ENCODE results near the gene AMDHD2.

The AMDHD2 gene

DNA sequence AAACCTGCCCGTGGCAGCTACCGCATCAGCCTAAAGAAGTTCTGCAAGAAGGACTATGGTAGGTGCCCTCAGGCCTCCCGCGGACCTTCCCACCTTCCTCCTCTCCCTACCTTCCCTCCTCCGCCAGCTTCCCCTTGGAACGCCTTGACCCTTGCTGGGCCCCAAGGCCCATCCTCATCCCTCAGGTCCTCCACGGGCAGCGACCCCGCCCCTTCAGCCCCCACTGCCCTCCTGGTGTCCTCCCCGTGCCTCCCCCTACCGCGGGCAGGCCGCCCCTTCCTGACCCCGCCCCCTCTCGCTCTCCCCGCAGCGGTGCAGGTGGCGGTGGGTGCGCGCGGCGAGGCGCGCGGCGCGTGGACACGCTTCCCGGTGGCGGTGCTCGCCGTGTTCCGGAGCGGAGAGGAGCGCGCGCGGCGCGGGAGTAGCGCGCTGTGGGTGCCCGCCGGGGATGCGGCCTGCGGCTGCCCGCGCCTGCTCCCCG, 46.7 kb upstream of the AMDHD2 start (continued):
- TF ChIP-seq, protein P1, sequence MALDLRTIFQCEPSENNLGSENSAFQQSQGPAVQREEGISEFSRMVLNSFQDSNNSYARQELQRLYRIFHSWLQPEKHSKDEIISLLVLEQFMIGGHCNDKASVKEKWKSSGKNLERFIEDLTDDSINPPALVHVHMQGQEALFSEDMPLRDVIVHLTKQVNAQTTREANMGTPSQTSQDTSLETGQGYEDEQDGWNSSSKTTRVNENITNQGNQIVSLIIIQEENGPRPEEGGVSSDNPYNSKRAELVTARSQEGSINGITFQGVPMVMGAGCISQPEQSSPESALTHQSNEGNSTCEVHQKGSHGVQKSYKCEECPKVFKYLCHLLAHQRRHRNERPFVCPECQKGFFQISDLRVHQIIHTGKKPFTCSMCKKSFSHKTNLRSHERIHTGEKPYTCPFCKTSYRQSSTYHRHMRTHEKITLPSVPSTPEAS (tag by site-specific recombination; IDR thresholded peaks at IDR 0.05) = no peak
- TF ChIP-seq BCL11B (tag by site-specific recombination; IDR thresholded peaks at IDR 0.05; ENCODE audit: low read depth) (peak; percentile 86), ZNF24 (tag by site-specific recombination; IDR thresholded peaks at IDR 0.05) (no peak), ZBTB48 (tag by site-specific recombination; IDR thresholded peaks at IDR 0.05) (no peak)

DNA sequence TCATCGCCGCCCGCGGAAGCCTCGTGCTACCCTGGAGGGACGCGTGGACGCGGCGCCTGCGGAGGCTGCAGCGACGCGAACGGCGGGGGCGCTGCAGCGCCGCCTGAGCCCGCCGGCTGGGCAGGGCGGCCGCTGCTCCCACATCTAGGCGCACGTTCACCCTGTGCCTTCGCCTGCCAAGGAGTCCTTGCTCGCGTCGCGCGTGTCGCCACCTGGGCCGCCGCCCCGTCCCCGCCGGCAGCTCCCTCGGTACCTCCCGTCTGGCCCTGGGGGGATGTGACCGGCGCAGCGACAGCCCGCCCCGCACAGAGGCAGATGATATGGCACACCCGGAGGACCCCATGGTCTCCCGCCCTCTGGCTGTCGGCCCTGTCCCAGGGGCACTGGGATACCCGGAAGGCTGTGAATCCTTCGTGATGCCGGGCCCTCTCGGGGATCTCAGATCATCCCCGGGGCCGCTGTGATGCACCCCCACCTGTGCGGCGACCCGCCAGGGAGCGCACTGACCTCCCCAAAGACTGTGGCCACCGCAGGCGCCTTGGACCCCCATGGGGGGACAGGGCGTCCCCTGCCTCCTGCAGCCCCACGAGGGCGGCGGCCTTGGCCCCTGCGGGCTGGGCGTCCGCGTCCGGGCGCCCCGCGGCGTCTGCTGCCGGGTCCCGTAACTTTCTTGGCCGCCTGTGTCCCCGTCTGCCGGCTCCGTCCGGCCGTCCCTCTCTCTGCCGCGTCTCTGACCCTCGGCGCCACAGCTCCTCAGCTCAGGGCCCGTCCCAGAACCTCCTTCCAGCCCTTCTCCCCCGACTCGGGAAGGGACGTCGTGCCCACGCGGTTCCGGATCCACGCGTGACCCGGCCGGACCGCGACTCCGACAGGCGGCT, 45.9 kb upstream of the AMDHD2 start:
- Histone ChIP-seq H3K27ac (ENCODE audit: extremely low read depth, low read depth, low read length) (peak overlapping the region; percentile 79), H3K9me3 (ENCODE audit: control insufficient read depth, insufficient read depth, low read depth, low read length) (no peaks in the 10 kb centered on the region), H3K4me3 (ENCODE audit: low read depth, low read length) (peak overlapping the region; percentile 63), H3K4me1 (ENCODE audit: control insufficient read depth, insufficient read depth, low read length) (peaks cover 15% of the 10 kb centered on the region), H3K36me3 (ENCODE audit: control insufficient read depth in 2 of 2, insufficient read depth in 1 of 2, low read length in 2 of 2) (peaks cover 0 to 2% of the 10 kb centered on the region in 2 experiments; a peak in 1 of 3 replicates)
- CTCF ChIA-PET = interaction anchor here (0.6 to 1.2 kb wide), 2 partner anchors 27 to 38 kb away, joined by 3 to 4 read pairs; no protein-coding TSS in a partner anchor
- POLR2A ChIA-PET = interaction anchor here (0.7 to 1.7 kb wide), 8 partner anchors 14 to 223 kb away, joined by 3 to 10 read pairs (median 4); partner anchors contain the start of gene ECI1
- TF ChIP-seq ZNF501 (tag by site-specific recombination; IDR thresholded peaks at IDR 0.05) (no peak), ZNF114 (tag by site-specific recombination; IDR thresholded peaks at IDR 0.05) (no peak), KLF8 (tag by site-specific recombination; IDR thresholded peaks at IDR 0.05) (peak; percentile 23; the same call in 1 of the 2 replicates), ZNF529 (tag by site-specific recombination; IDR thresholded peaks at IDR 0.05; ENCODE audit: insufficient replicate concordance) (no peak), MYNN (tag by site-specific recombination; IDR thresholded peaks at IDR 0.05; ENCODE audit: borderline replicate concordance) (0 out of 2 replicates have a peak, but pooled peaks have one; percentile 8), KLF9 (tag by site-specific recombination; IDR thresholded peaks at IDR 0.05; ENCODE audit: low read depth) (0 out of 2 replicates have a peak, but pooled peaks have one; percentile 35), PRDM1 (tag by site-specific recombination; IDR thresholded peaks at IDR 0.05) (no peak), ZNF202 (tag by site-specific recombination; IDR thresholded peaks at IDR 0.05; ENCODE audit: borderline replicate concordance) (no peak), ZNF404 (tag by site-specific recombination; IDR thresholded peaks at IDR 0.05) (no peak)
- TF ChIP-seq, protein P2, sequence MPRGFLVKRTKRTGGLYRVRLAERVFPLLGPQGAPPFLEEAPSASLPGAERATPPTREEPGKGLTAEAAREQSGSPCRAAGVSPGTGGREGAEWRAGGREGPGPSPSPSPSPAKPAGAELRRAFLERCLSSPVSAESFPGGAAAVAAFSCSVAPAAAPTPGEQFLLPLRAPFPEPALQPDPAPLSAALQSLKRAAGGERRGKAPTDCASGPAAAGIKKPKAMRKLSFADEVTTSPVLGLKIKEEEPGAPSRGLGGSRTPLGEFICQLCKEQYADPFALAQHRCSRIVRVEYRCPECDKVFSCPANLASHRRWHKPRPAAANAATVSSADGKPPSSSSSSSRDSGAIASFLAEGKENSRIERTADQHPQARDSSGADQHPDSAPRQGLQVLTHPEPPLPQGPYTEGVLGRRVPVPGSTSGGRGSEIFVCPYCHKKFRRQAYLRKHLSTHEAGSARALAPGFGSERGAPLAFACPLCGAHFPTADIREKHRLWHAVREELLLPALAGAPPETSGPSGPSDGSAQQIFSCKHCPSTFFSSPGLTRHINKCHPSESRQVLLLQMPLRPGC (tag by site-specific recombination; IDR thresholded peaks at IDR 0.05) = peak; percentile 51; the same call in 1 of the 2 replicates
- TF ChIP-seq, protein P3, sequence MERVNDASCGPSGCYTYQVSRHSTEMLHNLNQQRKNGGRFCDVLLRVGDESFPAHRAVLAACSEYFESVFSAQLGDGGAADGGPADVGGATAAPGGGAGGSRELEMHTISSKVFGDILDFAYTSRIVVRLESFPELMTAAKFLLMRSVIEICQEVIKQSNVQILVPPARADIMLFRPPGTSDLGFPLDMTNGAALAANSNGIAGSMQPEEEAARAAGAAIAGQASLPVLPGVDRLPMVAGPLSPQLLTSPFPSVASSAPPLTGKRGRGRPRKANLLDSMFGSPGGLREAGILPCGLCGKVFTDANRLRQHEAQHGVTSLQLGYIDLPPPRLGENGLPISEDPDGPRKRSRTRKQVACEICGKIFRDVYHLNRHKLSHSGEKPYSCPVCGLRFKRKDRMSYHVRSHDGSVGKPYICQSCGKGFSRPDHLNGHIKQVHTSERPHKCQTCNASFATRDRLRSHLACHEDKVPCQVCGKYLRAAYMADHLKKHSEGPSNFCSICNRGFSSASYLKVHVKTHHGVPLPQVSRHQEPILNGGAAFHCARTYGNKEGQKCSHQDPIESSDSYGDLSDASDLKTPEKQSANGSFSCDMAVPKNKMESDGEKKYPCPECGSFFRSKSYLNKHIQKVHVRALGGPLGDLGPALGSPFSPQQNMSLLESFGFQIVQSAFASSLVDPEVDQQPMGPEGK (tag by site-specific recombination; IDR thresholded peaks at IDR 0.05) = peak; percentile 88
- TF ChIP-seq, protein P4, sequence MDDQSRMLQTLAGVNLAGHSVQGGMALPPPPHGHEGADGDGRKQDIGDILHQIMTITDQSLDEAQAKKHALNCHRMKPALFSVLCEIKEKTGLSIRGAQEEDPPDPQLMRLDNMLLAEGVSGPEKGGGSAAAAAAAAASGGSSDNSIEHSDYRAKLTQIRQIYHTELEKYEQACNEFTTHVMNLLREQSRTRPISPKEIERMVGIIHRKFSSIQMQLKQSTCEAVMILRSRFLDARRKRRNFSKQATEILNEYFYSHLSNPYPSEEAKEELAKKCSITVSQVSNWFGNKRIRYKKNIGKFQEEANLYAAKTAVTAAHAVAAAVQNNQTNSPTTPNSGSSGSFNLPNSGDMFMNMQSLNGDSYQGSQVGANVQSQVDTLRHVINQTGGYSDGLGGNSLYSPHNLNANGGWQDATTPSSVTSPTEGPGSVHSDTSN (CRISPR knock-in tag; IDR thresholded peaks at IDR 0.05) = no peak
- TF ChIP-seq, protein P5, sequence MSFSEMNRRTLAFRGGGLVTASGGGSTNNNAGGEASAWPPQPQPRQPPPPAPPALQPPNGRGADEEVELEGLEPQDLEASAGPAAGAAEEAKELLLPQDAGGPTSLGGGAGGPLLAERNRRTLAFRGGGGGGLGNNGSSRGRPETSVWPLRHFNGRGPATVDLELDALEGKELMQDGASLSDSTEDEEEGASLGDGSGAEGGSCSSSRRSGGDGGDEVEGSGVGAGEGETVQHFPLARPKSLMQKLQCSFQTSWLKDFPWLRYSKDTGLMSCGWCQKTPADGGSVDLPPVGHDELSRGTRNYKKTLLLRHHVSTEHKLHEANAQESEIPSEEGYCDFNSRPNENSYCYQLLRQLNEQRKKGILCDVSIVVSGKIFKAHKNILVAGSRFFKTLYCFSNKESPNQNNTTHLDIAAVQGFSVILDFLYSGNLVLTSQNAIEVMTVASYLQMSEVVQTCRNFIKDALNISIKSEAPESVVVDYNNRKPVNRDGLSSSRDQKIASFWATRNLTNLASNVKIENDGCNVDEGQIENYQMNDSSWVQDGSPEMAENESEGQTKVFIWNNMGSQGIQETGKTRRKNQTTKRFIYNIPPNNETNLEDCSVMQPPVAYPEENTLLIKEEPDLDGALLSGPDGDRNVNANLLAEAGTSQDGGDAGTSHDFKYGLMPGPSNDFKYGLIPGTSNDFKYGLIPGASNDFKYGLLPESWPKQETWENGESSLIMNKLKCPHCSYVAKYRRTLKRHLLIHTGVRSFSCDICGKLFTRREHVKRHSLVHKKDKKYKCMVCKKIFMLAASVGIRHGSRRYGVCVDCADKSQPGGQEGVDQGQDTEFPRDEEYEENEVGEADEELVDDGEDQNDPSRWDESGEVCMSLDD (tag by site-specific recombination; IDR thresholded peaks at IDR 0.05) = 0 out of 2 replicates have a peak, but pooled peaks have one; percentile 18
- TF ChIP-seq, protein P6, sequence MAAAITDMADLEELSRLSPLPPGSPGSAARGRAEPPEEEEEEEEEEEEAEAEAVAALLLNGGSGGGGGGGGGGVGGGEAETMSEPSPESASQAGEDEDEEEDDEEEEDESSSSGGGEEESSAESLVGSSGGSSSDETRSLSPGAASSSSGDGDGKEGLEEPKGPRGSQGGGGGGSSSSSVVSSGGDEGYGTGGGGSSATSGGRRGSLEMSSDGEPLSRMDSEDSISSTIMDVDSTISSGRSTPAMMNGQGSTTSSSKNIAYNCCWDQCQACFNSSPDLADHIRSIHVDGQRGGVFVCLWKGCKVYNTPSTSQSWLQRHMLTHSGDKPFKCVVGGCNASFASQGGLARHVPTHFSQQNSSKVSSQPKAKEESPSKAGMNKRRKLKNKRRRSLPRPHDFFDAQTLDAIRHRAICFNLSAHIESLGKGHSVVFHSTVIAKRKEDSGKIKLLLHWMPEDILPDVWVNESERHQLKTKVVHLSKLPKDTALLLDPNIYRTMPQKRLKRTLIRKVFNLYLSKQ (tag by site-specific recombination; IDR thresholded peaks at IDR 0.05; ENCODE audit: borderline replicate concordance) = no peak
- TF ChIP-seq, protein P7, sequence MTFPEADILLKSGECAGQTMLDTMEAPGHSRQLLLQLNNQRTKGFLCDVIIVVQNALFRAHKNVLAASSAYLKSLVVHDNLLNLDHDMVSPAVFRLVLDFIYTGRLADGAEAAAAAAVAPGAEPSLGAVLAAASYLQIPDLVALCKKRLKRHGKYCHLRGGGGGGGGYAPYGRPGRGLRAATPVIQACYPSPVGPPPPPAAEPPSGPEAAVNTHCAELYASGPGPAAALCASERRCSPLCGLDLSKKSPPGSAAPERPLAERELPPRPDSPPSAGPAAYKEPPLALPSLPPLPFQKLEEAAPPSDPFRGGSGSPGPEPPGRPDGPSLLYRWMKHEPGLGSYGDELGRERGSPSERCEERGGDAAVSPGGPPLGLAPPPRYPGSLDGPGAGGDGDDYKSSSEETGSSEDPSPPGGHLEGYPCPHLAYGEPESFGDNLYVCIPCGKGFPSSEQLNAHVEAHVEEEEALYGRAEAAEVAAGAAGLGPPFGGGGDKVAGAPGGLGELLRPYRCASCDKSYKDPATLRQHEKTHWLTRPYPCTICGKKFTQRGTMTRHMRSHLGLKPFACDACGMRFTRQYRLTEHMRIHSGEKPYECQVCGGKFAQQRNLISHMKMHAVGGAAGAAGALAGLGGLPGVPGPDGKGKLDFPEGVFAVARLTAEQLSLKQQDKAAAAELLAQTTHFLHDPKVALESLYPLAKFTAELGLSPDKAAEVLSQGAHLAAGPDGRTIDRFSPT (tag by site-specific recombination; IDR thresholded peaks at IDR 0.05) = peak; percentile 71
